Measurements from ENCODE around the gene TNP2. TPM values are rescaled to one million over a fixed set of nuclear protein-coding genes. Genes with fewer than 3 reads are reported as not detected.

The TNP2 gene
- total RNA-seq, 1 donor from 2014 or later: not detected

GRCh38 chr16:11309895-11310633 lies 40.9 kb upstream of the TNP2 start:
- Histone ChIP-seq H3K27ac (no peak overlapping the region), H3K9me3 (no peaks in the 10 kb centered on the region), H3K36me3 (no peaks in the 10 kb centered on the region), H3K4me1 (peaks cover 14% of the 10 kb centered on the region), H3K4me3 (no peak overlapping the region), H3K27me3 (no peaks in the 10 kb centered on the region)
- intact Hi-C loops (cut with DNase I): no loop called here
- no peak for DNase-seq (ENCODE audit: extremely low spot score in 2 of 2)
- TF ChIP-seq CTCF (IDR thresholded peaks at IDR 0.05) (no peak), POLR2A (IDR thresholded peaks at IDR 0.05) (no peak), POLR2AphosphoS5 (IDR thresholded peaks at IDR 0.05; ENCODE audit: insufficient read depth in 1 of 2, low read depth in 1 of 2) (no peak)

GRCh38 chr16:11308493-11309283 lies 39.6 kb upstream of the TNP2 start:
- H3K9me3 ChIP-seq: no peaks in the 10 kb centered on the region
- H3K27me3 ChIP-seq: no peaks in the 10 kb centered on the region
- peaks cover 14% of the 10 kb centered on the region for H3K4me1 ChIP-seq
- H3K27ac ChIP-seq: no peak overlapping the region
- intact Hi-C loops (cut with DNase I): no loop called here
- TF ChIP-seq POLR2AphosphoS5 (IDR thresholded peaks at IDR 0.05; ENCODE audit: insufficient read depth in 1 of 2, low read depth in 1 of 2) (no peak), POLR2A (IDR thresholded peaks at IDR 0.05) (no peak), CTCF (IDR thresholded peaks at IDR 0.05) (no peak)
- no peaks in the 10 kb centered on the region for H3K36me3 ChIP-seq
- H3K4me3 ChIP-seq: no peak overlapping the region
- DNase-seq (ENCODE audit: extremely low spot score in 2 of 2): no peak

- intact Hi-C loops (cut with DNase I): no loop called here
- Histone ChIP-seq H3K4me1 (peaks cover 11% of the 10 kb centered on the region), H3K27me3 (no peaks in the 10 kb centered on the region), H3K9me3 (no peaks in the 10 kb centered on the region), H3K4me3 (no peak overlapping the region), H3K27ac (no peak overlapping the region), H3K36me3 (no peaks in the 10 kb centered on the region)
- TF ChIP-seq POLR2AphosphoS5 (IDR thresholded peaks at IDR 0.05; ENCODE audit: insufficient read depth in 1 of 2, low read depth in 1 of 2) (no peak), POLR2A (IDR thresholded peaks at IDR 0.05) (no peak), CTCF (IDR thresholded peaks at IDR 0.05) (no peak)
- DNase-seq (ENCODE audit: extremely low spot score in 2 of 2): no peak
These were observed 38.7 kb upstream of the TNP2 start for GRCh38 chr16:11307639-11308492.

GRCh38 chr16:11306997-11307638 lies 38.0 kb upstream of the TNP2 start:
- H3K4me1 ChIP-seq: peaks cover 3% of the 10 kb centered on the region
- no peaks in the 10 kb centered on the region for H3K9me3 ChIP-seq
- H3K27me3 ChIP-seq: no peaks in the 10 kb centered on the region
- no peak overlapping the region for H3K4me3 ChIP-seq
- H3K27ac ChIP-seq: no peak overlapping the region
- TF ChIP-seq POLR2A (IDR thresholded peaks at IDR 0.05) (no peak), POLR2AphosphoS5 (IDR thresholded peaks at IDR 0.05; ENCODE audit: insufficient read depth in 1 of 2, low read depth in 1 of 2) (no peak), CTCF (IDR thresholded peaks at IDR 0.05) (no peak)
- intact Hi-C loops (cut with DNase I): no loop called here
- no peaks in the 10 kb centered on the region for H3K36me3 ChIP-seq
- no peak for DNase-seq (ENCODE audit: extremely low spot score in 2 of 2)
